ENCODE measurements around the gene BPTF.
"Not testable (repeated sequence)": the region's sequence is repeated elsewhere in the genome, so short reads cannot be mapped to it uniquely, and the experiment has no call there.

The BPTF gene

GRCh38 chr17:67853703-67854102 lies 28.4 kb downstream of the BPTF start:
- H3K27ac ChIP-seq: no peak overlapping the region
- TF ChIP-seq ZFX (IDR thresholded peaks at IDR 0.05; ENCODE audit: borderline replicate concordance) (no peak), CTCF (IDR thresholded peaks at IDR 0.05) (no peak)

GRCh38 chr17:67854378-67854777 lies 29.1 kb downstream of the BPTF start:
- TF ChIP-seq CTCF (IDR thresholded peaks at IDR 0.05): no peak
- no peak for TF ChIP-seq ZFX (IDR thresholded peaks at IDR 0.05; ENCODE audit: borderline replicate concordance)
- H3K27ac ChIP-seq: no peak overlapping the region

GRCh38 chr17:67855504-67856324 lies 30.4 kb downstream of the BPTF start:
- TF ChIP-seq CTCF (IDR thresholded peaks at IDR 0.05): no peak
- TF ChIP-seq ZFX (IDR thresholded peaks at IDR 0.05; ENCODE audit: borderline replicate concordance): no peak
- H3K27ac ChIP-seq: no peak overlapping the region

- not testable (repeated sequence) for H3K27ac ChIP-seq
Observed at GRCh38 chr17:67856402-67856801, 31.1 kb downstream of the BPTF start.

- no peak overlapping the region for H3K27ac ChIP-seq
- TF ChIP-seq ZFX (IDR thresholded peaks at IDR 0.05; ENCODE audit: borderline replicate concordance) (no peak), CTCF (IDR thresholded peaks at IDR 0.05) (no peak)
Observed at GRCh38 chr17:67862614-67863217, 37.4 kb downstream of the BPTF start.

- H3K27ac ChIP-seq: no peak overlapping the region
- no peak for TF ChIP-seq ZFX (IDR thresholded peaks at IDR 0.05; ENCODE audit: borderline replicate concordance)
- no peak for TF ChIP-seq CTCF (IDR thresholded peaks at IDR 0.05)
Observed at GRCh38 chr17:67863624-67864247, 38.4 kb downstream of the BPTF start.

GRCh38 chr17:67865438-67865837 lies 40.1 kb downstream of the BPTF start:
- H3K27ac ChIP-seq: no peak overlapping the region
- TF ChIP-seq ZFX (IDR thresholded peaks at IDR 0.05; ENCODE audit: borderline replicate concordance) (no peak), CTCF (IDR thresholded peaks at IDR 0.05) (no peak)

All from 22Rv1 (cell line).